ENCODE data around the gene TBCCD1.

DNA sequence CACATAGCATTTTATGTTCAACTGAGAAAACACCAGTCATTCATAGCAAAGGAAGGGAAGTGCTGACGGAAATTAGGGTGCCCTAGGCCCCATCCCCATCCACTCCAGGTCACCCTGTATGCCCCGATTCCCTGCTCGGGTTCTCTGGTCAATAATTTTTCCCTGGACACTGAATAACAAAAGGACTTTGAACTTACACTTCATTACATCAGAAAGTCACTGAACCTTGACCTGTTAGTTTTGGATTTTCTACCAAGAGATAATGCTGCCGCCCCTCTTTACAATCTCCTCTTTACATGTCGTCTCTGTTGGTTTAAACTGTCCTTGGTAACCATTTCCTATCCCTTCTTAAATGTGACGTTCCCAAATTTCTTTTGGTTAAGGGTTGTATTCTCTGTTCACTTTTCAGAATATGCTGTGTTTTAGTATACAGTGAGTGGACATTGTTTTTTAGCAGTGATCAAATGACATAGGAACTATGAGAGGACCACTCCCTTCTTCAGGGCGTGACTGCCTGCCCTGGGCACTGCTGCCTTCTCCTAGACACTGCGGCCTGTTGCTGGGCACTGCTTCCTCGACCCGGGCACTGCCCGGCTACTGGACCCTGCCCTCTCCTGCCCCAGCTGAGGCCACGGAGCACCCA, 32.1 kb upstream of the TBCCD1 start:
- TF ChIP-seq, protein P1, sequence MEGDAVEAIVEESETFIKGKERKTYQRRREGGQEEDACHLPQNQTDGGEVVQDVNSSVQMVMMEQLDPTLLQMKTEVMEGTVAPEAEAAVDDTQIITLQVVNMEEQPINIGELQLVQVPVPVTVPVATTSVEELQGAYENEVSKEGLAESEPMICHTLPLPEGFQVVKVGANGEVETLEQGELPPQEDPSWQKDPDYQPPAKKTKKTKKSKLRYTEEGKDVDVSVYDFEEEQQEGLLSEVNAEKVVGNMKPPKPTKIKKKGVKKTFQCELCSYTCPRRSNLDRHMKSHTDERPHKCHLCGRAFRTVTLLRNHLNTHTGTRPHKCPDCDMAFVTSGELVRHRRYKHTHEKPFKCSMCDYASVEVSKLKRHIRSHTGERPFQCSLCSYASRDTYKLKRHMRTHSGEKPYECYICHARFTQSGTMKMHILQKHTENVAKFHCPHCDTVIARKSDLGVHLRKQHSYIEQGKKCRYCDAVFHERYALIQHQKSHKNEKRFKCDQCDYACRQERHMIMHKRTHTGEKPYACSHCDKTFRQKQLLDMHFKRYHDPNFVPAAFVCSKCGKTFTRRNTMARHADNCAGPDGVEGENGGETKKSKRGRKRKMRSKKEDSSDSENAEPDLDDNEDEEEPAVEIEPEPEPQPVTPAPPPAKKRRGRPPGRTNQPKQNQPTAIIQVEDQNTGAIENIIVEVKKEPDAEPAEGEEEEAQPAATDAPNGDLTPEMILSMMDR (IDR thresholded peaks at IDR 0.05) = no peak
- no peak for TF ChIP-seq POLR2A (IDR thresholded peaks at IDR 0.05)

Data from body of pancreas (tissue), 4 donors.